GM13976 (cell line): ENCODE measurements around the gene ZIC1.

Source experiments
- DNase-seq: peaks from one replicate; pipeline ENCODE4 v3.0.0; 2012; ENCODE audit warnings: low spot score
- CTCF ChIP-seq: IDR thresholded peaks from 2 replicates; pipeline ENCODE4 v1.5.1; 2012; ENCODE audit warnings: borderline replicate concordance, mild to moderate bottlenecking; ENCODE audit not compliant: insufficient read depth; ENCODE audit errors: extremely low read depth, missing control alignments, control extremely low read depth
- in situ Hi-C: fragments of 300-500 bp; cut with MboI; formaldehyde crosslinking; loops from one replicate; pipeline ENCODE4 v1.12.0; 2022; ENCODE audit warnings: low sequenced_read_pairs, mixed read lengths, inconsistent platforms; ENCODE audit not compliant: unreplicated experiment

Gene ZIC1

GRCh38 chr3:147400999-147401398 lies 8.2 kb upstream of the ZIC1 start:
- no peak for TF ChIP-seq CTCF
- in situ Hi-C loops, result no loop called here
- no peak for DNase-seq

GRCh38 chr3:147401421-147401820 lies 7.7 kb upstream of the ZIC1 start:
- in situ Hi-C loops, result no loop called here
- no peak for TF ChIP-seq CTCF
- DNase-seq, result no peak

GRCh38 chr3:147402159-147402558 lies 7.0 kb upstream of the ZIC1 start:
- TF ChIP-seq CTCF, result no peak
- no peak for DNase-seq
- in situ Hi-C loops, result no loop called here

- in situ Hi-C loops, result no loop called here
- TF ChIP-seq CTCF, result no peak
- DNase-seq, result no peak
These were observed 5.7 kb upstream of the ZIC1 start for GRCh38 chr3:147403511-147403910.

GRCh38 chr3:147404000-147404799 lies 5.0 kb upstream of the ZIC1 start:
- in situ Hi-C loops, result no loop called here
- DNase-seq, result no peak

GRCh38 chr3:147404800-147405230 lies 4.3 kb upstream of the ZIC1 start:
- in situ Hi-C loops, result no loop called here
- no peak for TF ChIP-seq CTCF
- DNase-seq, result no peak

More at GRCh38 chr3:147404000-147404799, 5.0 kb upstream of the ZIC1 start:
- no peak for TF ChIP-seq CTCF
